8988T (cell line): ENCODE measurements around the gene RBMS1.
"Not testable (repeated sequence)": the region's sequence is repeated elsewhere in the genome, so short reads cannot be mapped to it uniquely, and the experiment has no call there.

Experiments used
- DNase-seq: peaks from one replicate; pipeline ENCODE4 v3.0.0; 2011

The RBMS1 gene

GRCh38 chr2:160377204-160377995 lies 116.2 kb downstream of the RBMS1 start:
- no peak for DNase-seq

- no peak for DNase-seq
These were observed 117.0 kb downstream of the RBMS1 start for GRCh38 chr2:160376576-160376975.

- no peak for DNase-seq
These were observed 117.7 kb downstream of the RBMS1 start for GRCh38 chr2:160375802-160376469.

GRCh38 chr2:160375037-160375436 lies 118.6 kb downstream of the RBMS1 start:
- DNase-seq: no peak

- no peak for DNase-seq
These were observed 119.9 kb downstream of the RBMS1 start for GRCh38 chr2:160373666-160374065.

- no peak for DNase-seq
These were observed 120.3 kb downstream of the RBMS1 start for GRCh38 chr2:160373263-160373662.

GRCh38 chr2:160372585-160372984 lies 121.0 kb downstream of the RBMS1 start:
- no peak for DNase-seq

GRCh38 chr2:160372010-160372356 lies 121.6 kb downstream of the RBMS1 start:
- no peak for DNase-seq

GRCh38 chr2:160371251-160372009 lies 122.2 kb downstream of the RBMS1 start:
- no peak for DNase-seq

GRCh38 chr2:160368988-160369930 lies 124.3 kb downstream of the RBMS1 start:
- no peak for DNase-seq

- no peak for DNase-seq
These were observed 125.7 kb downstream of the RBMS1 start for GRCh38 chr2:160367887-160368286.

GRCh38 chr2:160367139-160367538 lies 126.5 kb downstream of the RBMS1 start:
- not testable (repeated sequence) for DNase-seq

GRCh38 chr2:160366474-160366873 lies 127.1 kb downstream of the RBMS1 start:
- DNase-seq: no peak

GRCh38 chr2:160365716-160366367 lies 127.8 kb downstream of the RBMS1 start:
- DNase-seq: no peak

GRCh38 chr2:160364364-160364763 lies 129.2 kb downstream of the RBMS1 start:
- no peak for DNase-seq

- no peak for DNase-seq
These were observed 129.6 kb downstream of the RBMS1 start for GRCh38 chr2:160363961-160364360.

- no peak for DNase-seq
These were observed 130.6 kb downstream of the RBMS1 start for GRCh38 chr2:160363055-160363454.

GRCh38 chr2:160362541-160362940 lies 131.1 kb downstream of the RBMS1 start:
- DNase-seq: no peak

GRCh38 chr2:160362018-160362417 lies 131.6 kb downstream of the RBMS1 start:
- DNase-seq: no peak

GRCh38 chr2:160360089-160360757 lies 133.4 kb downstream of the RBMS1 start:
- DNase-seq: no peak

- DNase-seq: no peak
These were observed 135.6 kb downstream of the RBMS1 start for GRCh38 chr2:160358046-160358445.

GRCh38 chr2:160356485-160356884 lies 137.1 kb downstream of the RBMS1 start:
- no peak for DNase-seq
